Fibroblast of villous mesenchyme (primary cell): Measurements from ENCODE around the gene ZNF575. TPM values are rescaled to one million over a fixed set of nuclear protein-coding genes. Genes with fewer than 3 reads are reported as not detected.
"Not testable (repeated sequence)": the region's sequence is repeated elsewhere in the genome, so short reads cannot be mapped to it uniquely, and the experiment has no call there.

Experiments used
- DNase-seq: peaks from one replicate; pipeline ENCODE4 v3.0.0-alpha.2; 2010; ENCODE audit warnings: low read depth
- H3K4me3 ChIP-seq: 2 replicates; pipeline ENCODE4 v1.5.1; 2011; ENCODE audit warnings: low read depth, mild to moderate bottlenecking, low read length
- total RNA-seq: library from RNA; depleted of rRNA; stranded (reverse); fragments of >200 nt; gene quantifications from 2 replicates; pipeline ENCODE4 v1.2.3, GENCODE V29; 2012
- TF ChIP-seq, protein P1 (sequence below): IDR thresholded peaks from 2 replicates; pipeline ENCODE4 v1.5.1; 2012; ENCODE audit warnings: low read depth, mild to moderate bottlenecking, low read length; ENCODE audit not compliant: insufficient read depth

ZNF575 gene
- total RNA-seq, 1 donor = under 0.01 TPM

GRCh38 chr19:43506629-43507028 lies 26.4 kb upstream of the ZNF575 start:
- no peak for DNase-seq
- H3K4me3 ChIP-seq = no peak overlapping the region
- TF ChIP-seq, protein P1, sequence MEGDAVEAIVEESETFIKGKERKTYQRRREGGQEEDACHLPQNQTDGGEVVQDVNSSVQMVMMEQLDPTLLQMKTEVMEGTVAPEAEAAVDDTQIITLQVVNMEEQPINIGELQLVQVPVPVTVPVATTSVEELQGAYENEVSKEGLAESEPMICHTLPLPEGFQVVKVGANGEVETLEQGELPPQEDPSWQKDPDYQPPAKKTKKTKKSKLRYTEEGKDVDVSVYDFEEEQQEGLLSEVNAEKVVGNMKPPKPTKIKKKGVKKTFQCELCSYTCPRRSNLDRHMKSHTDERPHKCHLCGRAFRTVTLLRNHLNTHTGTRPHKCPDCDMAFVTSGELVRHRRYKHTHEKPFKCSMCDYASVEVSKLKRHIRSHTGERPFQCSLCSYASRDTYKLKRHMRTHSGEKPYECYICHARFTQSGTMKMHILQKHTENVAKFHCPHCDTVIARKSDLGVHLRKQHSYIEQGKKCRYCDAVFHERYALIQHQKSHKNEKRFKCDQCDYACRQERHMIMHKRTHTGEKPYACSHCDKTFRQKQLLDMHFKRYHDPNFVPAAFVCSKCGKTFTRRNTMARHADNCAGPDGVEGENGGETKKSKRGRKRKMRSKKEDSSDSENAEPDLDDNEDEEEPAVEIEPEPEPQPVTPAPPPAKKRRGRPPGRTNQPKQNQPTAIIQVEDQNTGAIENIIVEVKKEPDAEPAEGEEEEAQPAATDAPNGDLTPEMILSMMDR = no peak

- TF ChIP-seq, protein P1 = no peak
- DNase-seq = no peak
These were observed 25.1 kb upstream of the ZNF575 start for GRCh38 chr19:43507880-43508279.

GRCh38 chr19:43510713-43511112 lies 22.3 kb upstream of the ZNF575 start:
- no peak overlapping the region for H3K4me3 ChIP-seq
- TF ChIP-seq, protein P1 = no peak
- DNase-seq = no peak

More at GRCh38 chr19:43507880-43508279, 25.1 kb upstream of the ZNF575 start:
- no peak overlapping the region for H3K4me3 ChIP-seq

GRCh38 chr19:43511324-43511723 lies 21.7 kb upstream of the ZNF575 start:
- TF ChIP-seq, protein P1 = no peak
- no peak for DNase-seq
- no peak overlapping the region for H3K4me3 ChIP-seq

DNA sequence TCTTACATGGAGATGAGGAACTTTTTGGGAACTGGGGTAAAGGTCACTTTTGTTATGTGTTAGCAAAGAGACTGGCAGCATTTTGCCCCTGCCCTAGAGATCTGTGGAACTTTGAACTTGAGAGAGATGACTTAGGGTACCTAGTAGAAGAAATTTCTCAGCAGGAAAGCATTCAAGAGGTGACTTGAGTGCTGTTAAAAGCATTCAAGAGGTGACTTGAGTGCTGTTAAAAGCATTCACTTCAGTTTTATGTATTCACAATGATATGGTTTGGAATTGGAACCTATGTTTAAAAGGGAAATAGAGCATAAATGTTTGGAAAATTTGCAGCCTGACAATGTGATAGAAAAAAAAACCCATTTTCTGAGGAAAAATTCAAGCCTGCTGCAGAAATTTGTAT lies 20.6 kb upstream of the ZNF575 start:
- not testable (repeated sequence) for DNase-seq

GRCh38 chr19:43518051-43518450 lies 14.9 kb upstream of the ZNF575 start:
- H3K4me3 ChIP-seq = no peak overlapping the region
- DNase-seq = no peak
- TF ChIP-seq, protein P1 = no peak

More for the DNA sequence above, 20.6 kb upstream of the ZNF575 start:
- H3K4me3 ChIP-seq = not testable (repeated sequence)

- peak; percentile 93 for DNase-seq
- TF ChIP-seq, protein P1 = peak; percentile 91
- no peak overlapping the region for H3K4me3 ChIP-seq
These were observed 13.4 kb upstream of the ZNF575 start for GRCh38 chr19:43519436-43520088.
